Activated naive CD4-positive, alpha-beta T cell treated with anti-CD3 and anti-CD28 coated beads, Interleukin-2, amount 50 U/mL, for 24 hours (primary cell): ENCODE data around the gene SLC1A4.

Experiments used
- H3K27ac Mint-ChIP-seq: one replicate; pipeline ENCODE4 v1.8.0; 2021; ENCODE audit warnings: mild to moderate bottlenecking, mixed read lengths
- H3K27me3 Mint-ChIP-seq: one replicate; pipeline ENCODE4 v1.8.0; 2021; ENCODE audit warnings: mixed read lengths
- H3K36me3 Mint-ChIP-seq: one replicate; pipeline ENCODE4 v1.8.0; 2021; ENCODE audit warnings: mixed read lengths
- H3K4me1 Mint-ChIP-seq: one replicate; pipeline ENCODE4 v1.8.0; 2021; ENCODE audit warnings: mixed read lengths
- H3K4me3 Mint-ChIP-seq: one replicate; pipeline ENCODE4 v1.8.0; 2021; ENCODE audit warnings: mild to moderate bottlenecking, mixed read lengths
- H3K9me3 Mint-ChIP-seq: one replicate; pipeline ENCODE4 v1.8.0; 2021; ENCODE audit warnings: mixed read lengths

SLC1A4 gene

GRCh38 chr2:65040400-65041261 lies 51.4 kb downstream of the SLC1A4 start:
- Mint-ChIP-seq H3K36me3 (peaks cover 17% of the 10 kb centered on the region), H3K27me3 (no peaks in the 10 kb centered on the region), H3K9me3 (peaks cover 4% of the 10 kb centered on the region), H3K27ac (no peak overlapping the region), H3K4me1 (peaks cover 9% of the 10 kb centered on the region), H3K4me3 (peak overlapping the region; percentile 8)

- peaks cover 17% of the 10 kb centered on the region for H3K36me3 Mint-ChIP-seq
- H3K27ac Mint-ChIP-seq = no peak overlapping the region
- H3K4me3 Mint-ChIP-seq = no peak overlapping the region
- H3K27me3 Mint-ChIP-seq = no peaks in the 10 kb centered on the region
- peaks cover 9% of the 10 kb centered on the region for H3K4me1 Mint-ChIP-seq
- H3K9me3 Mint-ChIP-seq = peaks cover 4% of the 10 kb centered on the region
Measured at GRCh38 chr2:65043001-65043400, 53.8 kb downstream of the SLC1A4 start.

GRCh38 chr2:65044097-65044735 lies 55.0 kb downstream of the SLC1A4 start:
- peaks cover 4% of the 10 kb centered on the region for H3K9me3 Mint-ChIP-seq
- no peak overlapping the region for H3K27ac Mint-ChIP-seq
- H3K27me3 Mint-ChIP-seq = no peaks in the 10 kb centered on the region

GRCh38 chr2:65045651-65046050 lies 56.5 kb downstream of the SLC1A4 start:
- Mint-ChIP-seq H3K27ac (no peak overlapping the region), H3K9me3 (peaks cover 4% of the 10 kb centered on the region), H3K4me3 (no peak overlapping the region), H3K4me1 (peaks cover 2% of the 10 kb centered on the region), H3K36me3 (peaks cover 17% of the 10 kb centered on the region), H3K27me3 (no peaks in the 10 kb centered on the region)

More at GRCh38 chr2:65044097-65044735, 55.0 kb downstream of the SLC1A4 start:
- Mint-ChIP-seq H3K4me3 (no peak overlapping the region), H3K4me1 (peaks cover 9% of the 10 kb centered on the region), H3K36me3 (peaks cover 17% of the 10 kb centered on the region)

GRCh38 chr2:65046633-65047407 lies 57.6 kb downstream of the SLC1A4 start:
- Mint-ChIP-seq H3K27ac (no peak overlapping the region), H3K4me1 (no peaks in the 10 kb centered on the region), H3K4me3 (no peak overlapping the region), H3K36me3 (peaks cover 17% of the 10 kb centered on the region), H3K27me3 (no peaks in the 10 kb centered on the region), H3K9me3 (peaks cover 4% of the 10 kb centered on the region)

GRCh38 chr2:65049010-65049639 lies 59.9 kb downstream of the SLC1A4 start:
- no peaks in the 10 kb centered on the region for H3K27me3 Mint-ChIP-seq
- H3K27ac Mint-ChIP-seq = no peak overlapping the region
- peaks cover 12% of the 10 kb centered on the region for H3K4me1 Mint-ChIP-seq
- peaks cover 14% of the 10 kb centered on the region for H3K36me3 Mint-ChIP-seq
- no peak overlapping the region for H3K4me3 Mint-ChIP-seq
- peaks cover 4% of the 10 kb centered on the region for H3K9me3 Mint-ChIP-seq

- no peaks in the 10 kb centered on the region for H3K27me3 Mint-ChIP-seq
- no peak overlapping the region for H3K4me3 Mint-ChIP-seq
- no peak overlapping the region for H3K27ac Mint-ChIP-seq
- H3K4me1 Mint-ChIP-seq = peaks cover 29% of the 10 kb centered on the region
- H3K9me3 Mint-ChIP-seq = no peaks in the 10 kb centered on the region
- H3K36me3 Mint-ChIP-seq = peaks cover 1% of the 10 kb centered on the region
Measured at GRCh38 chr2:65050931-65051330, 61.7 kb downstream of the SLC1A4 start.

- H3K4me3 Mint-ChIP-seq = no peak overlapping the region
- no peaks in the 10 kb centered on the region for H3K27me3 Mint-ChIP-seq
- H3K36me3 Mint-ChIP-seq = peaks cover 1% of the 10 kb centered on the region
- no peak overlapping the region for H3K27ac Mint-ChIP-seq
- no peaks in the 10 kb centered on the region for H3K9me3 Mint-ChIP-seq
- peaks cover 43% of the 10 kb centered on the region for H3K4me1 Mint-ChIP-seq
Measured at GRCh38 chr2:65053199-65053598, 64.0 kb downstream of the SLC1A4 start.

- Mint-ChIP-seq H3K27ac (no peak overlapping the region), H3K36me3 (peaks cover 1% of the 10 kb centered on the region), H3K4me1 (peaks cover 58% of the 10 kb centered on the region)
Measured at GRCh38 chr2:65054749-65055421, 65.7 kb downstream of the SLC1A4 start.

GRCh38 chr2:65055422-65056214 lies 66.4 kb downstream of the SLC1A4 start:
- H3K4me1 Mint-ChIP-seq = peaks cover 65% of the 10 kb centered on the region
- H3K27me3 Mint-ChIP-seq = no peaks in the 10 kb centered on the region
- H3K36me3 Mint-ChIP-seq = peaks cover 1% of the 10 kb centered on the region
- peak overlapping the region; percentile 87 for H3K27ac Mint-ChIP-seq
- peak overlapping the region; percentile 93 for H3K4me3 Mint-ChIP-seq
- H3K9me3 Mint-ChIP-seq = no peaks in the 10 kb centered on the region

More at GRCh38 chr2:65054749-65055421, 65.7 kb downstream of the SLC1A4 start:
- Mint-ChIP-seq H3K4me3 (peak overlapping the region; percentile 93), H3K27me3 (no peaks in the 10 kb centered on the region), H3K9me3 (no peaks in the 10 kb centered on the region)

GRCh38 chr2:65056215-65057053 lies 67.2 kb downstream of the SLC1A4 start, which contains the start of gene CEP68:
Gene CEP68 (plus strand): TSS chr2:65056416. CDS start chr2:65069445, 13,029 bp downstream.
- no peaks in the 10 kb centered on the region for H3K9me3 Mint-ChIP-seq
- H3K4me3 Mint-ChIP-seq = peak within 1 kb of the TSS; percentile 93
- H3K27me3 Mint-ChIP-seq = no peaks in the 10 kb centered on the region
- peak within 1 kb of the TSS; percentile 96 for H3K27ac Mint-ChIP-seq
- peaks cover 70% of the 10 kb centered on the region for H3K4me1 Mint-ChIP-seq
- peaks cover 1% of the 10 kb centered on the region for H3K36me3 Mint-ChIP-seq

- Mint-ChIP-seq H3K27me3 (no peaks in the 10 kb centered on the region), H3K36me3 (no peaks in the 10 kb centered on the region), H3K4me1 (peaks cover 76% of the 10 kb centered on the region), H3K9me3 (no peaks in the 10 kb centered on the region), H3K4me3 (peak overlapping the region; percentile 86), H3K27ac (peak overlapping the region; percentile 96)
Measured at GRCh38 chr2:65057054-65057375, 67.8 kb downstream of the SLC1A4 start.

GRCh38 chr2:65057391-65058052 lies 68.3 kb downstream of the SLC1A4 start:
- Mint-ChIP-seq H3K4me3 (peak overlapping the region; percentile 86), H3K9me3 (no peaks in the 10 kb centered on the region), H3K4me1 (peaks cover 76% of the 10 kb centered on the region), H3K27me3 (no peaks in the 10 kb centered on the region), H3K36me3 (no peaks in the 10 kb centered on the region), H3K27ac (peak overlapping the region; percentile 96)
